Stomach (tissue), 4 donors: ENCODE measurements around the gene PRKN.

Experiments used
- CTCF ChIP-seq, 7 experiments: fragments of 450-650 bp in 4 of 7; fragments of 200-600 bp in 3 of 7; sonication (generic) in 3 of 7; IDR thresholded peaks; one replicate each; pipeline ENCODE4 v1.5.1; 2016 to 2019; ENCODE audit warnings: antibody characterized with exemption in 7 of 7, control low read depth in 2 of 7, mild to moderate bottlenecking in 1 of 7
- POLR2AphosphoS5 ChIP-seq, 3 donors: sonication (generic); formaldehyde crosslinking; IDR thresholded peaks; one replicate each; pipeline ENCODE4 v1.6.1; 2016; ENCODE audit warnings: antibody characterized with exemption in 3 of 3

DNA sequence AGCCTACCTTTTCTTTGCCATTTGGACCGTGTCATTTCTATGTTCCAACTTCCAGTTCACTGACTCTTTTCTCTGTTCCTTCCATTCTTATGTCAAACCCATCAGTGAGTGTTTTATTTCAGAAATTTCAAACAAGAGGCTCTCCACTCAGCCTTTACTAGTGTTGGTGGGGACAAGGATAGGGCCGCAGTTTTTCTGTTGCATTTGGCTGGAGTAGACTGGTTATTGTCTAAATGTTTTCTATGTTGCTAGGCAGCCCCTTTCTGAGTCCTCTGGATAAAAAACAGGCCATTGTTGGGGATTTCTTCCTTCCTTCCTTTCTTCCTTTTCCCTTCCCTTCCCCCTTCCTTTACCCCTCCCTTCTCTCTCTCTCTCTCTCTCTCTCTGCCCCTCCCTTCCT is 288.6 kb downstream of the PRKN start:
- no peak for TF ChIP-seq CTCF (IDR thresholded peaks at IDR 0.05)
- no peak for TF ChIP-seq POLR2AphosphoS5 (IDR thresholded peaks at IDR 0.05)
